Nephron (organoid): ENCODE data around the gene THSD4.

Source experiments
- H3K27ac Mint-ChIP-seq, 3 experiments: 2 replicates each; pipeline ENCODE4 v1.8.0; 2020; ENCODE audit warnings: mixed read lengths in 3 of 3, mild to moderate bottlenecking in 2 of 3, moderate library complexity in 1 of 3
- H3K27me3 Mint-ChIP-seq: 2 replicates; pipeline ENCODE4 v1.8.0; 2021; ENCODE audit warnings: low read depth, mild to moderate bottlenecking, moderate library complexity, mixed read lengths
- H3K36me3 Mint-ChIP-seq: 2 replicates; pipeline ENCODE4 v1.8.0; 2020; ENCODE audit warnings: low read depth, mixed read lengths
- H3K4me1 Mint-ChIP-seq: 2 replicates; pipeline ENCODE4 v1.8.0; 2020; ENCODE audit warnings: mixed read lengths
- H3K4me3 Mint-ChIP-seq, 3 experiments: 2 replicates each; pipeline ENCODE4 v1.8.0; 2020; ENCODE audit warnings: mild to moderate bottlenecking in 3 of 3, mixed read lengths in 3 of 3, moderate library complexity in 2 of 3
- H3K9me3 Mint-ChIP-seq: 2 replicates; pipeline ENCODE4 v1.8.0; 2020; ENCODE audit warnings: mixed read lengths
- CTCF ChIP-seq, 3 experiments: fragments of 200-600 bp; sonication (generic); IDR thresholded peaks; one replicate each; pipeline ENCODE4 v1.5.0; 2021; ENCODE audit warnings: antibody characterized with exemption in 3 of 3; ENCODE audit not compliant: unreplicated experiment in 3 of 3

THSD4 gene

GRCh38 chr15:71422530-71423259 lies 307.4 kb downstream of the THSD4 start:
- Mint-ChIP-seq H3K4me1 (no peaks in the 10 kb centered on the region), H3K27me3 (no peaks in the 10 kb centered on the region), H3K4me3 (no peak overlapping the region), H3K9me3 (peaks cover 5% of the 10 kb centered on the region), H3K36me3 (no peaks in the 10 kb centered on the region), H3K27ac (no peak overlapping the region)
- no peak for TF ChIP-seq CTCF (IDR thresholded peaks at IDR 0.05; ENCODE audit: unreplicated experiment in 3 of 3)

- H3K27ac Mint-ChIP-seq: no peak overlapping the region
- peaks cover 5% of the 10 kb centered on the region for H3K9me3 Mint-ChIP-seq
- no peak for TF ChIP-seq CTCF (IDR thresholded peaks at IDR 0.05; ENCODE audit: unreplicated experiment in 3 of 3)
- no peaks in the 10 kb centered on the region for H3K27me3 Mint-ChIP-seq
- no peaks in the 10 kb centered on the region for H3K36me3 Mint-ChIP-seq
- H3K4me1 Mint-ChIP-seq: no peaks in the 10 kb centered on the region
- no peak overlapping the region for H3K4me3 Mint-ChIP-seq
Measured at GRCh38 chr15:71424765-71425164, 309.5 kb downstream of the THSD4 start.

GRCh38 chr15:71425388-71425787 lies 310.1 kb downstream of the THSD4 start:
- peaks cover 5% of the 10 kb centered on the region for H3K9me3 Mint-ChIP-seq
- H3K27me3 Mint-ChIP-seq: no peaks in the 10 kb centered on the region
- no peak overlapping the region for H3K27ac Mint-ChIP-seq
- H3K4me3 Mint-ChIP-seq: no peak overlapping the region
- H3K4me1 Mint-ChIP-seq: no peaks in the 10 kb centered on the region
- no peaks in the 10 kb centered on the region for H3K36me3 Mint-ChIP-seq
- no peak for TF ChIP-seq CTCF (IDR thresholded peaks at IDR 0.05; ENCODE audit: unreplicated experiment in 3 of 3)

- Mint-ChIP-seq H3K27ac (no peak overlapping the region), H3K9me3 (peaks cover 4% of the 10 kb centered on the region), H3K27me3 (no peaks in the 10 kb centered on the region), H3K36me3 (no peaks in the 10 kb centered on the region), H3K4me1 (peaks cover 11% of the 10 kb centered on the region), H3K4me3 (no peak overlapping the region)
- no peak for TF ChIP-seq CTCF (IDR thresholded peaks at IDR 0.05; ENCODE audit: unreplicated experiment in 3 of 3)
Measured at GRCh38 chr15:71426792-71427191, 311.5 kb downstream of the THSD4 start.

GRCh38 chr15:71430782-71431181 lies 315.5 kb downstream of the THSD4 start:
- Mint-ChIP-seq H3K4me1 (peaks cover 13% of the 10 kb centered on the region), H3K27ac (peak overlapping the region in 1 of 3 experiments; percentile 26), H3K4me3 (no peak overlapping the region), H3K27me3 (no peaks in the 10 kb centered on the region), H3K36me3 (no peaks in the 10 kb centered on the region), H3K9me3 (no peaks in the 10 kb centered on the region)
- no peak for TF ChIP-seq CTCF (IDR thresholded peaks at IDR 0.05; ENCODE audit: unreplicated experiment in 3 of 3)
